ENCODE results near the gene ITGA11.

The ITGA11 gene

DNA sequence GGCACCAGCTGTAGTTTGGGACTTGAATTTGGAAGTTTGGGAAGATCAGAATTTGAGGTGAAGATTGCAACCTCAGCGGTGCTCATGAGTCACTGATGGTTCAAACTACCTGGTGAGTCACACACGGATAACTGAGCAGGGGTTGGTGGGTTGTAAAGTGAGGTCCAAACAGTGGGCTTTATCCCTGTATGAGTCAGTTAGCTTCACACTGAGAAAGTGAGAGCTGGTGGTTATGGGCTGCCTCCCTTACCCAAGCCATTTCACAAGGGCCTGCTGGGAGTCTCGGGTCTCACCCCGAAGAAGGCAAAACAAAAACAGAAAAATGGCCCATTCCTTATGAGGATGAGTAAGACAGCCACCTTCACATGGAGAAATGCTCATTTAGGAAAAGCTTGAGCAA lies 77.0 kb downstream of the ITGA11 start:
- Histone ChIP-seq H3K36me3 (ENCODE audit: control insufficient read depth, insufficient read depth, low read length) (no peaks in the 10 kb centered on the region), H3K27me3 (replicated peaks; ENCODE audit: control insufficient read depth, insufficient read depth, low read length) (no peaks in the 10 kb centered on the region), H3K4me3 (replicated peaks; ENCODE audit: low read depth, low read length) (no peak overlapping the region)
- no peak for DNase-seq (ENCODE audit: extremely low read depth, insufficient read length)
- TF ChIP-seq, protein P1, sequence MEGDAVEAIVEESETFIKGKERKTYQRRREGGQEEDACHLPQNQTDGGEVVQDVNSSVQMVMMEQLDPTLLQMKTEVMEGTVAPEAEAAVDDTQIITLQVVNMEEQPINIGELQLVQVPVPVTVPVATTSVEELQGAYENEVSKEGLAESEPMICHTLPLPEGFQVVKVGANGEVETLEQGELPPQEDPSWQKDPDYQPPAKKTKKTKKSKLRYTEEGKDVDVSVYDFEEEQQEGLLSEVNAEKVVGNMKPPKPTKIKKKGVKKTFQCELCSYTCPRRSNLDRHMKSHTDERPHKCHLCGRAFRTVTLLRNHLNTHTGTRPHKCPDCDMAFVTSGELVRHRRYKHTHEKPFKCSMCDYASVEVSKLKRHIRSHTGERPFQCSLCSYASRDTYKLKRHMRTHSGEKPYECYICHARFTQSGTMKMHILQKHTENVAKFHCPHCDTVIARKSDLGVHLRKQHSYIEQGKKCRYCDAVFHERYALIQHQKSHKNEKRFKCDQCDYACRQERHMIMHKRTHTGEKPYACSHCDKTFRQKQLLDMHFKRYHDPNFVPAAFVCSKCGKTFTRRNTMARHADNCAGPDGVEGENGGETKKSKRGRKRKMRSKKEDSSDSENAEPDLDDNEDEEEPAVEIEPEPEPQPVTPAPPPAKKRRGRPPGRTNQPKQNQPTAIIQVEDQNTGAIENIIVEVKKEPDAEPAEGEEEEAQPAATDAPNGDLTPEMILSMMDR (IDR thresholded peaks at IDR 0.05; ENCODE audit: insufficient read depth, low read length, poor library complexity, severe bottlenecking), result no peak

DNA sequence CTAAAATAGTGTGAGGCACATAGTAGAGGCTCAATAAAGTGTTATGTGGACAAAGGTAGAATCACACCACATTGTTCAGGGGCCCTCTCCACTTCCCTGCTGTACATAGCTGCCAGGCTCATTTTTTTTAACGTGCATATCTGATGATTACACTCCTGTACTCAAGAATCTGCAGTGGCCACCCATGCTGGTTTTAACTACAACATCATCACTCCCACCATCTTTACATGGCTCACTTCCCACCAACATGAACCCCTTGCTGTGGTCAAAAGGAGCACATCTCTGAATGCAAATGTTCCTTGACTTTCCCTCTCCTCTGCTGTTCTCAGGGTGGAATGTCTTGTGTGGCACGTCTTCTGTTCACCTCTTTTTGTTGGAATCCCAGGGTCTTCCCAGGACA lies 77.7 kb downstream of the ITGA11 start:
- Histone ChIP-seq H3K36me3 (ENCODE audit: control insufficient read depth, insufficient read depth, low read length) (no peaks in the 10 kb centered on the region), H3K27me3 (replicated peaks; ENCODE audit: control insufficient read depth, insufficient read depth, low read length) (no peaks in the 10 kb centered on the region), H3K4me3 (replicated peaks; ENCODE audit: low read depth, low read length) (no peak overlapping the region)
- no peak for DNase-seq (ENCODE audit: extremely low read depth, insufficient read length)
- TF ChIP-seq, protein P1 (IDR thresholded peaks at IDR 0.05; ENCODE audit: insufficient read depth, low read length, poor library complexity, severe bottlenecking), result no peak

DNA sequence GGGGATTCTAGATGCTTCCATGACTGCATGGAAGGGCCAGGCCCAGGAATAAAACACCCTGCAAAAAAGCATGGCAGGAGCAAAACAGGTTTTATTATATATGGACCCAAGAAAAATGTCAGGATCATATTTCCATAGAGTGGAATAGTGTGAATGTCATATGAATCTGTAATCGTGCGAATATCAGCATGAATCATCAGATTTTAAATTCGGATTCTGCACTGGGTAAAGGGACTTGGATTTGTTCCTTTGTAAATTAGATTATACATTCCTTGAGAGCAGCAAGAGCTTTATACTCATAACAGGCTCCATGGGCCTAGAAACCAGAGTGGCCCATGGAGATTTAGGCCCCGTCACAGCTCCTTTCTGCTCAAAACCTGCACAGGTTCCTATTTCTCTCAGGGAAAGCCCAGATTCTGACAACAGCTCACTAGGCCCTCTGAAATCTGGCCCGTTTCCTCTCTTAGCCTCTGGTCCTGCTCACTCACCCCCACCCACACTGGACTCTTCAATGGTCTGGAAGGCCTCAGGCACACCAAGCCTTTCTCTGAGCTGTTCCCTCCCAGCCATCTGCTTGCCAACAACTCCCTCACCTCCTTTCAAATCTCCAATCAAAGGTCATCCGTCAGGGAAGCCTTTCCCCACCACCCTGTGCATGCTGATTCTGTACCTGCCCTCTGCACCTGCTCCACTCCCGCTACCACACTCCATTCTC lies 78.4 kb downstream of the ITGA11 start:
- H3K4me3 ChIP-seq (replicated peaks; ENCODE audit: low read depth, low read length), result no peak overlapping the region
- TF ChIP-seq, protein P1 (IDR thresholded peaks at IDR 0.05; ENCODE audit: insufficient read depth, low read length, poor library complexity, severe bottlenecking), result no peak
- no peaks in the 10 kb centered on the region for H3K27me3 ChIP-seq (replicated peaks; ENCODE audit: control insufficient read depth, insufficient read depth, low read length)
- DNase-seq (ENCODE audit: extremely low read depth, insufficient read length), result no peak
- H3K36me3 ChIP-seq (ENCODE audit: control insufficient read depth, insufficient read depth, low read length), result no peaks in the 10 kb centered on the region

DNA sequence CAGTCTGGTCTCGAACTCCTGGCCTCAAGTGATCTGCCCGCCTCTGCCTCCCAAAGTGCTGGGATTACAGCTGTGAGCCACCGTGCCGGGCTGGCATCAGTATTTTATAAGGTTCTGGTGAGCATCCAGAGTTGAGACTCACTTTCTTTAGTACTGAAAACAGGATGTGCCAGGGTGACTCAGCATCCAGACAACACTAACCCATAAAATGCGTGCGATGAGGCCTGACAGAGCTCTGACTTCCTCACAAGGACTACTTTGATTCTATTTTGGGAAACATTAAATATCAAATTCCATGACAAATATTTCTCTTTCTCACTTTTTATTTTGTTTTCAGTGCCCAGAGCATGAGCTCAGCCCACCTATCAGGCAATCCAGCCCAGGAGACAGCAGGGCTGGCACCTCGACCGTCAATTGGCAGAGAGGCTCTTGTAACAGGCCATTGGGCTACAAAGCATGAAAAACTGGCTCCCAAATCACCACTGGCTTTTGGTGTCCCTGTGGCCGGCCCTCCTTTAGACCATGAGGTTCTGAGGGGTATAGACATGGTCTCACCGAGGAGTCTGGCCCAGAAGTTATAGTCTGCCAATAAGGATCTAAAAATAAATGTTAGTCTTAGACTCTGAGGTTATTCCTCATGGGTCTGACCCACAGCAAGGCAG lies 79.4 kb downstream of the ITGA11 start:
- no peaks in the 10 kb centered on the region for H3K36me3 ChIP-seq (ENCODE audit: control insufficient read depth, insufficient read depth, low read length)
- no peak for DNase-seq (ENCODE audit: extremely low read depth, insufficient read length)
- H3K4me3 ChIP-seq (replicated peaks; ENCODE audit: low read depth, low read length), result no peak overlapping the region
- TF ChIP-seq, protein P1 (IDR thresholded peaks at IDR 0.05; ENCODE audit: insufficient read depth, low read length, poor library complexity, severe bottlenecking), result no peak
- no peaks in the 10 kb centered on the region for H3K27me3 ChIP-seq (replicated peaks; ENCODE audit: control insufficient read depth, insufficient read depth, low read length)

DNA sequence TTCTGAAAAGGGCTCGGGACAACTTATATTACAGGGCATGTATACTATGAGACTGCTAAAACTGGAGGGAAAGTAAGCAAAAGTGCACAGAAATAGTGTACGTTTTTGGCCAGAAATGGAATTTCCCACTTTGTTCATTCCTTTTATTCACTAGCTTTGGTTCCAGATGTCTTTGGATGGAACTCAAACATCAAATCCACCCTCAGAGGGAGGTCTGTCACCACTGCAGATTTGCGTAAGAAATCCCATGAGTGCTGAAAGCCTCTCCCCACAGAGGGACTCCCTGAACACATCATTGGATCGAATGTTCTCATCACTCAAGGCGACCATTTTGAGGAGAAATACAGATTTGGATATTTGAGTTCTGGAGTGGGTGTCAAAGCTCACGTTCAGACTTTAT lies 82.8 kb downstream of the ITGA11 start:
- Histone ChIP-seq H3K4me3 (replicated peaks; ENCODE audit: low read depth, low read length) (no peak overlapping the region), H3K36me3 (ENCODE audit: control insufficient read depth, insufficient read depth, low read length) (no peaks in the 10 kb centered on the region), H3K27me3 (replicated peaks; ENCODE audit: control insufficient read depth, insufficient read depth, low read length) (no peaks in the 10 kb centered on the region; the same call in 1 of the 2 replicates)
- TF ChIP-seq, protein P1 (IDR thresholded peaks at IDR 0.05; ENCODE audit: insufficient read depth, low read length, poor library complexity, severe bottlenecking), result no peak
- DNase-seq (ENCODE audit: extremely low read depth, insufficient read length), result no peak

Data from GM06990 (cell line).